Measurements from ENCODE around the gene FBXO41.

Gene FBXO41

GRCh38 chr2:73285159-73285739, 971 bp upstream of the FBXO41 start:
- Mint-ChIP-seq H3K27me3 (ENCODE audit: low read depth) (peaks cover 71% of the 10 kb centered on the region), H3K9me3 (no peaks in the 10 kb centered on the region), H3K4me3 (peak overlapping the region; percentile 62 to 71 (median 70)), H3K36me3 (ENCODE audit: low read depth) (no peaks in the 10 kb centered on the region), H3K27ac (no peak overlapping the region), H3K4me1 (no peaks in the 10 kb centered on the region)
- no peak for TF ChIP-seq CTCF (IDR thresholded peaks at IDR 0.05; ENCODE audit: unreplicated experiment in 3 of 3)

GRCh38 chr2:73283545-73284295, 558 bp downstream of the FBXO41 start:
- H3K4me3 Mint-ChIP-seq = peak overlapping the region; percentile 77 to 86 (median 82)
- no peak for TF ChIP-seq CTCF (IDR thresholded peaks at IDR 0.05; ENCODE audit: unreplicated experiment in 3 of 3)
- H3K27me3 Mint-ChIP-seq (ENCODE audit: low read depth) = peaks cover 61% of the 10 kb centered on the region
- no peaks in the 10 kb centered on the region for H3K36me3 Mint-ChIP-seq (ENCODE audit: low read depth)
- H3K4me1 Mint-ChIP-seq = no peaks in the 10 kb centered on the region
- no peaks in the 10 kb centered on the region for H3K9me3 Mint-ChIP-seq
- H3K27ac Mint-ChIP-seq = no peak overlapping the region

GRCh38 chr2:73282924-73283544, 1.2 kb downstream of the FBXO41 start:
- Mint-ChIP-seq H3K9me3 (no peaks in the 10 kb centered on the region), H3K4me1 (no peaks in the 10 kb centered on the region), H3K36me3 (ENCODE audit: low read depth) (no peaks in the 10 kb centered on the region), H3K27ac (no peak overlapping the region), H3K4me3 (peak overlapping the region; percentile 77 to 86 (median 82)), H3K27me3 (ENCODE audit: low read depth) (peaks cover 54% of the 10 kb centered on the region)
- TF ChIP-seq CTCF (IDR thresholded peaks at IDR 0.05; ENCODE audit: unreplicated experiment in 3 of 3) = no peak

GRCh38 chr2:73281244-73281643, 3.0 kb downstream of the FBXO41 start:
- H3K27me3 Mint-ChIP-seq (ENCODE audit: low read depth) = peaks cover 36% of the 10 kb centered on the region

GRCh38 chr2:73279852-73280251, 4.4 kb downstream of the FBXO41 start:
- Mint-ChIP-seq H3K4me3 (no peak overlapping the region), H3K27me3 (ENCODE audit: low read depth) (peaks cover 22% of the 10 kb centered on the region), H3K36me3 (ENCODE audit: low read depth) (no peaks in the 10 kb centered on the region), H3K27ac (no peak overlapping the region), H3K4me1 (no peaks in the 10 kb centered on the region), H3K9me3 (no peaks in the 10 kb centered on the region)
- TF ChIP-seq CTCF (IDR thresholded peaks at IDR 0.05; ENCODE audit: unreplicated experiment in 3 of 3) = no peak

More at GRCh38 chr2:73281244-73281643, 3.0 kb downstream of the FBXO41 start:
- H3K27ac Mint-ChIP-seq = no peak overlapping the region
- H3K4me3 Mint-ChIP-seq = no peak overlapping the region
- H3K9me3 Mint-ChIP-seq = no peaks in the 10 kb centered on the region
- no peak for TF ChIP-seq CTCF (IDR thresholded peaks at IDR 0.05; ENCODE audit: unreplicated experiment in 3 of 3)
- no peaks in the 10 kb centered on the region for H3K4me1 Mint-ChIP-seq
- H3K36me3 Mint-ChIP-seq (ENCODE audit: low read depth) = no peaks in the 10 kb centered on the region
